ENCODE data around the gene NRP1.
"Not testable (repeated sequence)": the region's sequence is repeated elsewhere in the genome, so short reads cannot be mapped to it uniquely, and the experiment has no call there.

Gene NRP1

GRCh38 chr10:33234831-33235237 lies 99.6 kb downstream of the NRP1 start:
- no peak for DNase-seq

GRCh38 chr10:33233635-33234034 lies 100.8 kb downstream of the NRP1 start:
- DNase-seq: no peak

GRCh38 chr10:33233221-33233620 lies 101.2 kb downstream of the NRP1 start:
- no peak for DNase-seq

- DNase-seq: no peak
Measured at GRCh38 chr10:33231621-33232350, 102.7 kb downstream of the NRP1 start.

GRCh38 chr10:33229949-33230267 lies 104.6 kb downstream of the NRP1 start:
- DNase-seq: no peak

GRCh38 chr10:33229252-33229948 lies 105.1 kb downstream of the NRP1 start:
- DNase-seq: no peak

- DNase-seq: no peak
Measured at GRCh38 chr10:33228426-33228825, 106.0 kb downstream of the NRP1 start.

GRCh38 chr10:33227489-33227888 lies 107.0 kb downstream of the NRP1 start:
- no peak for DNase-seq

- DNase-seq: no peak
Measured at GRCh38 chr10:33224251-33224965, 110.1 kb downstream of the NRP1 start.

- no peak for DNase-seq
Measured at GRCh38 chr10:33223326-33224000, 111.0 kb downstream of the NRP1 start.

- DNase-seq: not testable (repeated sequence)
Measured at GRCh38 chr10:33222304-33222703, 112.2 kb downstream of the NRP1 start.

GRCh38 chr10:33217854-33218253 lies 116.6 kb downstream of the NRP1 start:
- DNase-seq: no peak

- no peak for DNase-seq
Measured at GRCh38 chr10:33216661-33217427, 117.6 kb downstream of the NRP1 start.

GRCh38 chr10:33215635-33216034 lies 118.8 kb downstream of the NRP1 start:
- no peak for DNase-seq

GRCh38 chr10:33215154-33215553 lies 119.3 kb downstream of the NRP1 start:
- no peak for DNase-seq

- no peak for DNase-seq
Measured at GRCh38 chr10:33214174-33214573, 120.3 kb downstream of the NRP1 start.

GRCh38 chr10:33212061-33212748 lies 122.3 kb downstream of the NRP1 start:
- DNase-seq: no peak

GRCh38 chr10:33211106-33211878 lies 123.2 kb downstream of the NRP1 start:
- DNase-seq: no peak

GRCh38 chr10:33209802-33210201 lies 124.7 kb downstream of the NRP1 start:
- DNase-seq: no peak

GRCh38 chr10:33208166-33208565 lies 126.3 kb downstream of the NRP1 start:
- no peak for DNase-seq

- DNase-seq: no peak
Measured at GRCh38 chr10:33204031-33204430, 130.4 kb downstream of the NRP1 start.

Measured in stimulated activated CD4-positive, alpha-beta T cell treated with anti-CD3 and anti-CD28 coated beads, Interleukin-4, amount 100 ng/mL, for 24 hours (primary cell).